GM18861 (cell line): ENCODE measurements around the gene GPT2.
A peak's percentile ranks its signal among the peaks of the same experiment; 100 is the strongest.

Experiments used
- ATAC-seq: cut with Tn5 transposase; IDR thresholded peaks from one replicate; pipeline ENCODE4 v1.9.1; 2021; ENCODE audit not compliant: unreplicated experiment

Gene GPT2

GRCh38 chr16:46961373-46962353 is 77.5 kb downstream of the GPT2 start:
- ATAC-seq, result no peak

- ATAC-seq, result no peak
Measured at GRCh38 chr16:46962629-46963028, 78.5 kb downstream of the GPT2 start.

- no peak for ATAC-seq
Measured at GRCh38 chr16:46968063-46968435, 83.9 kb downstream of the GPT2 start.

GRCh38 chr16:46970089-46970488 is 85.9 kb downstream of the GPT2 start:
- no peak for ATAC-seq

- no peak for ATAC-seq
Measured at GRCh38 chr16:46971271-46971670, 87.1 kb downstream of the GPT2 start.

- peak; percentile 24 for ATAC-seq
Measured at GRCh38 chr16:46972429-46973206, 88.5 kb downstream of the GPT2 start.

GRCh38 chr16:46973207-46973995 is 89.2 kb downstream of the GPT2 start, which contains the start of gene DNAJA2:
TSS of gene DNAJA2 (minus strand) at chr16:46973674. CDS start at chr16:46973572, 102 bp downstream.
- ATAC-seq, result peak; percentile 59

GRCh38 chr16:46973996-46974324 is 89.8 kb downstream of the GPT2 start:
- ATAC-seq, result no peak

- ATAC-seq, result peak; percentile 34
Measured at GRCh38 chr16:46974352-46974751, 90.2 kb downstream of the GPT2 start.

GRCh38 chr16:46975165-46975564 is 91.0 kb downstream of the GPT2 start:
- ATAC-seq, result no peak

GRCh38 chr16:46975908-46976470 is 91.8 kb downstream of the GPT2 start:
- ATAC-seq, result no peak

GRCh38 chr16:46976550-46976949 is 92.4 kb downstream of the GPT2 start:
- ATAC-seq, result no peak
